A549 (cell line): Measurements from ENCODE around the gene CBFA2T2. TPM values are rescaled to one million over a fixed set of nuclear protein-coding genes. Genes with fewer than 3 reads are reported as not detected.

ENCODE experiments used
- ATAC-seq, 2 experiments: fragments of 200-7000 bp in 1 of 2; fragments of >200 bp in 1 of 2; cut with Nextera tagmentation in 1 of 2; cut with Tn5 transposase in 1 of 2; 3 replicates each; pipeline versions ENCODE4 v1.8.0 to v1.9.1; 2018 to 2020; ENCODE audit warnings: mild to moderate bottlenecking in 1 of 2, moderate library complexity in 1 of 2
- CTCF ChIA-PET: fragments of 300-600 bp; sonication (Branson Sonifier 250); formaldehyde crosslinking; extraction: SDS; loops from one replicate; lab custom pipeline; 2021; ENCODE audit warnings: antibody characterized with exemption, inconsistent platforms; lab: Yijun Ruan, JAX
- POLR2A ChIA-PET: fragments of 350-600 bp; formaldehyde crosslinking; extraction: SDS; loops from one replicate; lab custom pipeline; 2021; ENCODE audit warnings: antibody characterized with exemption, inconsistent platforms; lab: Yijun Ruan, JAX
- DNase-seq, 2 experiments: peaks; one replicate each; pipeline versions ENCODE4 v3.0.0 to v3.0.0-alpha.2; 2011 to 2016; ENCODE audit warnings: low read depth in 1 of 2, low spot score in 1 of 2
- FAIRE-seq: peaks from 2 replicates; lab custom pipeline; 2011; peaks lifted over from hg19 to GRCh38; lab: Jason Lieb, UNC
- H3K27ac ChIP-seq, 2 experiments: fragments of >200 bp; sonication (Bioruptor Twin); formaldehyde crosslinking; 3 replicates each; pipeline ENCODE4 v1.5.1; 2016 to 2017
- H3K4me1 ChIP-seq: fragments of >200 bp; sonication (Bioruptor Twin); formaldehyde crosslinking; 3 replicates; pipeline ENCODE4 v1.6.1; 2016
- H3K4me2 ChIP-seq: fragments of >200 bp; sonication (Bioruptor Twin); formaldehyde crosslinking; 3 replicates; pipeline ENCODE4 v1.6.1; 2016
- H3K4me3 ChIP-seq: fragments of >200 bp; sonication (Bioruptor Twin); formaldehyde crosslinking; 3 replicates; pipeline ENCODE4 v1.5.1; 2016
- H3K9me3 ChIP-seq: fragments of >200 bp; sonication (Bioruptor Twin); formaldehyde crosslinking; 3 replicates; pipeline ENCODE4 v1.6.1; 2016
- BHLHE40 ChIP-seq: IDR thresholded peaks from 2 replicates; pipeline ENCODE4 v1.6.1; 2012; ENCODE audit warnings: low read depth, low read length, inconsistent platforms
- CBX2 ChIP-seq: fragments of 200-600 bp; sonication (generic); IDR thresholded peaks from 2 replicates; pipeline ENCODE4 v1.6.1; 2016; ENCODE audit warnings: low read depth, mild to moderate bottlenecking, borderline replicate concordance
- CBX8 ChIP-seq: fragments of 200-600 bp; sonication (generic); IDR thresholded peaks from 2 replicates; pipeline ENCODE4 v1.6.1; 2016
- CHD2 ChIP-seq: fragments of 150-350 bp; IDR thresholded peaks from 2 replicates; pipeline ENCODE4 v1.6.1; 2014; ENCODE audit warnings: low read length; ENCODE audit not compliant: partially characterized antibody
- CHD4 ChIP-seq: fragments of 200-600 bp; sonication (generic); IDR thresholded peaks from 2 replicates; pipeline ENCODE4 v1.6.1; 2016; ENCODE audit warnings: antibody characterized with exemption, mild to moderate bottlenecking, borderline replicate concordance
- EHF ChIP-seq: fragments of 250-450 bp; sonication (Bioruptor Pico); IDR thresholded peaks from 2 replicates; pipeline ENCODE4 v1.5.0; 2020; ENCODE audit warnings: mild to moderate bottlenecking
- FOXS1 ChIP-seq: fragments of 250-450 bp; sonication (Bioruptor Pico); IDR thresholded peaks from 2 replicates; pipeline ENCODE4 v1.5.0; 2020; ENCODE audit warnings: mild to moderate bottlenecking, moderate library complexity
- GATA3 ChIP-seq: IDR thresholded peaks from 2 replicates; pipeline ENCODE4 v1.6.1; 2012; ENCODE audit warnings: borderline replicate concordance
- HDAC2 ChIP-seq: fragments of 200-600 bp; sonication (generic); IDR thresholded peaks from 2 replicates; pipeline ENCODE4 v1.6.1; 2016
- HEYL ChIP-seq: fragments of 250-450 bp; sonication (Bioruptor Pico); IDR thresholded peaks from 2 replicates; pipeline ENCODE4 v1.8.0; 2021; ENCODE audit warnings: mild to moderate bottlenecking, moderate library complexity
- HOXA7 ChIP-seq: fragments of 250-450 bp; sonication (Bioruptor Pico); IDR thresholded peaks from 2 replicates; pipeline ENCODE4 v1.5.0; 2020; ENCODE audit warnings: mild to moderate bottlenecking, moderate library complexity
- HOXB13 ChIP-seq: fragments of 250-450 bp; sonication (Bioruptor Pico); IDR thresholded peaks from 2 replicates; pipeline ENCODE4 v1.5.0; 2020; ENCODE audit warnings: low read depth, mild to moderate bottlenecking, moderate library complexity
- JUN ChIP-seq, 2 experiments: fragments of >200 bp; sonication (Bioruptor Twin); formaldehyde crosslinking; IDR thresholded peaks; 2 replicates in 1 of 2; 3 replicates in 1 of 2; pipeline ENCODE4 v1.6.1; 2016 to 2017
- JUNB ChIP-seq: fragments of >200 bp; sonication (Bioruptor Twin); formaldehyde crosslinking; IDR thresholded peaks from 2 replicates; pipeline ENCODE4 v1.6.1; 2016
- KDM1A ChIP-seq: fragments of 200-600 bp; sonication (generic); IDR thresholded peaks from 2 replicates; pipeline ENCODE4 v1.6.1; 2016; ENCODE audit warnings: low read depth, mild to moderate bottlenecking
- NPAS2 ChIP-seq: fragments of 250-450 bp; sonication (Bioruptor Pico); IDR thresholded peaks from 2 replicates; pipeline ENCODE4 v1.8.0; 2022; ENCODE audit warnings: mild to moderate bottlenecking, moderate library complexity, borderline replicate concordance
- PHF8 ChIP-seq: fragments of 200-600 bp; sonication (generic); IDR thresholded peaks from 2 replicates; pipeline ENCODE4 v1.6.1; 2016; ENCODE audit warnings: low read depth, mild to moderate bottlenecking, antibody characterized with exemption, moderate library complexity, borderline replicate concordance
- POLR2AphosphoS2 ChIP-seq: conservative IDR thresholded peaks from 2 replicates; pipeline ENCODE4 v1.6.1; 2012; ENCODE audit warnings: low read length, improper control_type of control experiment, inconsistent platforms
- RFX5 ChIP-seq: fragments of 450-650 bp; IDR thresholded peaks from 2 replicates; pipeline ENCODE4 v1.7.1; 2014; ENCODE audit warnings: antibody characterized with exemption, mild to moderate bottlenecking, moderate library complexity
- SMC3 ChIP-seq: fragments of >200 bp; sonication (Bioruptor Twin); formaldehyde crosslinking; IDR thresholded peaks from 3 replicates; pipeline ENCODE4 v1.6.1; 2018; ENCODE audit warnings: inconsistent platforms
- TFCP2L1 ChIP-seq: fragments of 250-450 bp; sonication (Bioruptor Pico); IDR thresholded peaks from 2 replicates; pipeline ENCODE4 v1.5.0; 2021; ENCODE audit warnings: mild to moderate bottlenecking
- TP53 ChIP-seq: fragments of 250-450 bp; sonication (Bioruptor Pico); IDR thresholded peaks from 2 replicates; pipeline ENCODE4 v1.5.0; 2021; ENCODE audit warnings: mild to moderate bottlenecking, moderate library complexity
- ZFP36 ChIP-seq: fragments of 450-650 bp; IDR thresholded peaks from 2 replicates; pipeline ENCODE4 v1.6.1; 2014; ENCODE audit warnings: borderline replicate concordance; ENCODE audit not compliant: partially characterized antibody
- WGBS: methylation state at CpG from one replicate; pipeline ENCODE4 v1.1.6; 2017; ENCODE audit errors: missing lambda C conversion rate; 5-methylcytosine and 5-hydroxymethylcytosine counted together
- polyA plus RNA-seq, 4 experiments: library from polyadenylated mRNA; depleted of rRNA in 3 of 4; stranded (reverse); fragments of >200 nt; fragmentation: RNase III in 1 of 4; extraction: RNeasy Plus Mini Kit Qiagen cat#74134 plus additional on column Dnase treatment in 1 of 4; gene quantifications; 2 replicates in 3 of 4; 3 replicates in 1 of 4; pipeline ENCODE4 v1.2.3, GENCODE V29; 2011 to 2017
- TF ChIP-seq, protein P1 (sequence below): fragments of 200-600 bp; sonication (generic); IDR thresholded peaks from 2 replicates; pipeline ENCODE4 v1.6.1; 2016; ENCODE audit warnings: antibody characterized with exemption, mild to moderate bottlenecking, moderate library complexity
- TF ChIP-seq, protein P2 (sequence below): fragments of >200 bp; sonication (Bioruptor Twin); formaldehyde crosslinking; IDR thresholded peaks from 3 replicates; pipeline ENCODE4 v1.6.1; 2016
- TF ChIP-seq, protein P3 (sequence below): fragments of >200 bp; sonication (Bioruptor Twin); formaldehyde crosslinking; IDR thresholded peaks from 3 replicates; pipeline ENCODE4 v1.5.1; 2016

The CBFA2T2 gene
- polyA plus RNA-seq, 2 of the 4 experiments (the other 2 are of a cell fraction), result 6.8 to 9.4 TPM

DNA sequence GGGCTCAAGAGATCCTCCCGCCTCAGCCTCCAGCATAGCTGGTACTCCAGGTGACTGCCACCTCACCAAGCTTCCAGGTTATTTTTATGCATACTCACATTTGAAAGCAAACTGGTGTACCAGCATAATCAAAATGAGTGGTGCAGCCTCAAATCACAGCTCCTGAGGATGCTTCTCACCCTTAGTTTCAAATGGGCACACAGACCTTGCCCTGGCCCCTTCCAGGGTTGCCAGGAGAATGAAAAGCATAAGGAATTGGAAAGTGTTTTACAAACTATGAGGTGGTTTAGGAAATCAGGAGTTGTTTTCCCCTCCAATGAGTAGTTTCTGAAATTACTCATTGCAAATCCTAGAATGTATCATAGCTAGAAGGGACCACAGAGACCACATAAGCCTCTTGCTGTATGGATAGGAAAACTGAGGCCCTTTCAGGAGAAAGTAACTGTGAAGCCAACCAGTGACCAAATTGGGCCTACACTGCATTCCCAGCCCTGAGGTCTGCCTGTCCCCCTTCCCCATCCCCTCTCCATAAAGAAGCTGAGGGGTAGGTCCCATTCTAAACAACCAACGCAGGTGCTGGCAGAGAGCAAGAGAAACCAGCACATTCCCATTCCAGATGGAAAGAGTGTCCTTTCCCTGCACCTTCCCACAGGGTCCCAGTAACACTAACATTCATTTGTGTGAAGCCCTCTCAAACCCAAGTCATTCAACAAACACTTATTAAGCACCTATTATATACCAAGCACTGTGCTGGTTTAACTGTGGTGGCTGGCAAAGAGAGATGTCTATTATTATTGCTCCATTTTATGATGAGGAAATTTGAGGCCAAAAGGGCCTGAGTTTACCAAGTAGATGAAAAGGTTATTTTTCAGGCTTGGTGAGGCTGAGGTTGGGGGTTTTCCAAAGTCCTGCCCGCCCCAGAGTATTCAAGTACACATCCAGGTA is 198.4 kb downstream of the CBFA2T2 start:
- Histone ChIP-seq H3K4me3 (no peak overlapping the region), H3K4me2 (no peak overlapping the region), H3K27ac (no peak overlapping the region)
- CTCF ChIA-PET, result interaction anchor here (1.2 kb wide), 3 partner anchors 10 to 44 kb away, joined by 3 read pairs; partner anchors contain the start of gene ZNF341
- FAIRE-seq (no peak), DNase-seq (no peak), ATAC-seq (no peak)
- WGBS, result 85% methylated on average over 3 of the region's 3 CpGs
- TF ChIP-seq TP53 (no peak), FOXS1 (no peak), HOXA7 (CRISPR knock-in tag) (no peak), HEYL (no peak), BHLHE40 (no peak), PHF8 (no peak), GATA3 (no peak), EHF (no peak), CHD2 (no peak), JUN (IDR thresholded peaks at IDR 0.05) (no peak), HDAC2 (no peak), TFCP2L1 (no peak), RFX5 (no peak), NPAS2 (no peak), CBX2 (no peak), CHD4 (no peak), KDM1A (no peak)
- TF ChIP-seq, protein P1, sequence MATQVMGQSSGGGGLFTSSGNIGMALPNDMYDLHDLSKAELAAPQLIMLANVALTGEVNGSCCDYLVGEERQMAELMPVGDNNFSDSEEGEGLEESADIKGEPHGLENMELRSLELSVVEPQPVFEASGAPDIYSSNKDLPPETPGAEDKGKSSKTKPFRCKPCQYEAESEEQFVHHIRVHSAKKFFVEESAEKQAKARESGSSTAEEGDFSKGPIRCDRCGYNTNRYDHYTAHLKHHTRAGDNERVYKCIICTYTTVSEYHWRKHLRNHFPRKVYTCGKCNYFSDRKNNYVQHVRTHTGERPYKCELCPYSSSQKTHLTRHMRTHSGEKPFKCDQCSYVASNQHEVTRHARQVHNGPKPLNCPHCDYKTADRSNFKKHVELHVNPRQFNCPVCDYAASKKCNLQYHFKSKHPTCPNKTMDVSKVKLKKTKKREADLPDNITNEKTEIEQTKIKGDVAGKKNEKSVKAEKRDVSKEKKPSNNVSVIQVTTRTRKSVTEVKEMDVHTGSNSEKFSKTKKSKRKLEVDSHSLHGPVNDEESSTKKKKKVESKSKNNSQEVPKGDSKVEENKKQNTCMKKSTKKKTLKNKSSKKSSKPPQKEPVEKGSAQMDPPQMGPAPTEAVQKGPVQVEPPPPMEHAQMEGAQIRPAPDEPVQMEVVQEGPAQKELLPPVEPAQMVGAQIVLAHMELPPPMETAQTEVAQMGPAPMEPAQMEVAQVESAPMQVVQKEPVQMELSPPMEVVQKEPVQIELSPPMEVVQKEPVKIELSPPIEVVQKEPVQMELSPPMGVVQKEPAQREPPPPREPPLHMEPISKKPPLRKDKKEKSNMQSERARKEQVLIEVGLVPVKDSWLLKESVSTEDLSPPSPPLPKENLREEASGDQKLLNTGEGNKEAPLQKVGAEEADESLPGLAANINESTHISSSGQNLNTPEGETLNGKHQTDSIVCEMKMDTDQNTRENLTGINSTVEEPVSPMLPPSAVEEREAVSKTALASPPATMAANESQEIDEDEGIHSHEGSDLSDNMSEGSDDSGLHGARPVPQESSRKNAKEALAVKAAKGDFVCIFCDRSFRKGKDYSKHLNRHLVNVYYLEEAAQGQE, result no peak
- TF ChIP-seq, all 56 proteins: peak for 0
- peaks cover 19% of the 10 kb centered on the region for H3K4me1 ChIP-seq
- POLR2A ChIA-PET, result no interaction called here
- no peaks in the 10 kb centered on the region for H3K9me3 ChIP-seq

DNA sequence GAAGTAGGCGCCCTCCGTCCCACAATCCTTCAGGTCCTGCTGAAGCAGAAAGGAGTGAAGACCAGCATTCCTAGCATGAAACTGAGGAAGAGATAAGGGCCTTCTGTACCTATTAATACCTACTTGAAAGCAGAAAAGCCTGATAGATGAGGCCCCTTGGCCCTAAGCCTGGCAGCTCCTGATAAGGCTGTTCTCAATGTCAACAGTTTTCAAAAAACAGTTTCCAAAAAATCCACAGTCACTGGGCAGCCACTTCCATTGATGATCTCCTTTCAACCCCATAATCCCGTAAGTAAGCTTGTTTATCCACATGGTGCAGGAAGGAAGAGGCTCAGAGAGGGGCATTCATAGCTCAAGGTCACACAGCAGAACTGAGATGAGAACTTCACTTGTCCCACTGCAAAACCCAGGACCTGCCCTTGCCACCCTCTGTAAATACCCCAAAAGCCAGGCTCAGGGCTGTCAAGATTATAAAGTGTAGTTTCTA is 199.1 kb downstream of the CBFA2T2 start:
- H3K4me2 ChIP-seq, result no peak overlapping the region
- peaks cover 18% of the 10 kb centered on the region for H3K4me1 ChIP-seq
- no peak overlapping the region for H3K27ac ChIP-seq
- ATAC-seq (no peak), FAIRE-seq (no peak), DNase-seq (no peak)
- 91% methylated on average over 3 of the region's 3 CpGs for WGBS
- H3K9me3 ChIP-seq, result no peaks in the 10 kb centered on the region
- ChIA-PET CTCF (interaction anchor here (0.9 to 1.6 kb wide), 2 partner anchors 8 to 131 kb away, joined by 3 to 4 read pairs; no protein-coding TSS in a partner anchor), POLR2A (no interaction called here)
- no peak overlapping the region for H3K4me3 ChIP-seq
- TF ChIP-seq JUNB (no peak), PHF8 (no peak), GATA3 (no peak), HOXB13 (CRISPR knock-in tag) (no peak), BHLHE40 (no peak), NPAS2 (no peak), JUN (IDR thresholded peaks at IDR 0.05) (no peak), ZFP36 (no peak), CBX8 (no peak), POLR2AphosphoS2 (no peak), RFX5 (no peak), CHD4 (no peak), SMC3 (no peak), HOXA7 (CRISPR knock-in tag) (no peak)
- TF ChIP-seq, protein P2, sequence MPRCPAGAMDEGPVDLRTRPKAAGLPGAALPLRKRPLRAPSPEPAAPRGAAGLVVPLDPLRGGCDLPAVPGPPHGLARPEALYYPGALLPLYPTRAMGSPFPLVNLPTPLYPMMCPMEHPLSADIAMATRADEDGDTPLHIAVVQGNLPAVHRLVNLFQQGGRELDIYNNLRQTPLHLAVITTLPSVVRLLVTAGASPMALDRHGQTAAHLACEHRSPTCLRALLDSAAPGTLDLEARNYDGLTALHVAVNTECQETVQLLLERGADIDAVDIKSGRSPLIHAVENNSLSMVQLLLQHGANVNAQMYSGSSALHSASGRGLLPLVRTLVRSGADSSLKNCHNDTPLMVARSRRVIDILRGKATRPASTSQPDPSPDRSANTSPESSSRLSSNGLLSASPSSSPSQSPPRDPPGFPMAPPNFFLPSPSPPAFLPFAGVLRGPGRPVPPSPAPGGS, result no peak
- TF ChIP-seq, protein P1, result no peak
- TF ChIP-seq, protein P3, sequence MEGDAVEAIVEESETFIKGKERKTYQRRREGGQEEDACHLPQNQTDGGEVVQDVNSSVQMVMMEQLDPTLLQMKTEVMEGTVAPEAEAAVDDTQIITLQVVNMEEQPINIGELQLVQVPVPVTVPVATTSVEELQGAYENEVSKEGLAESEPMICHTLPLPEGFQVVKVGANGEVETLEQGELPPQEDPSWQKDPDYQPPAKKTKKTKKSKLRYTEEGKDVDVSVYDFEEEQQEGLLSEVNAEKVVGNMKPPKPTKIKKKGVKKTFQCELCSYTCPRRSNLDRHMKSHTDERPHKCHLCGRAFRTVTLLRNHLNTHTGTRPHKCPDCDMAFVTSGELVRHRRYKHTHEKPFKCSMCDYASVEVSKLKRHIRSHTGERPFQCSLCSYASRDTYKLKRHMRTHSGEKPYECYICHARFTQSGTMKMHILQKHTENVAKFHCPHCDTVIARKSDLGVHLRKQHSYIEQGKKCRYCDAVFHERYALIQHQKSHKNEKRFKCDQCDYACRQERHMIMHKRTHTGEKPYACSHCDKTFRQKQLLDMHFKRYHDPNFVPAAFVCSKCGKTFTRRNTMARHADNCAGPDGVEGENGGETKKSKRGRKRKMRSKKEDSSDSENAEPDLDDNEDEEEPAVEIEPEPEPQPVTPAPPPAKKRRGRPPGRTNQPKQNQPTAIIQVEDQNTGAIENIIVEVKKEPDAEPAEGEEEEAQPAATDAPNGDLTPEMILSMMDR, result no peak
